ENCODE measurements around the gene ARHGAP15.
"Not testable (repeated sequence)": the region's sequence is repeated elsewhere in the genome, so short reads cannot be mapped to it uniquely, and the experiment has no call there.

Gene ARHGAP15

GRCh38 chr2:143529118-143529720 is 400.0 kb downstream of the ARHGAP15 start:
- Mint-ChIP-seq H3K27ac (no peak overlapping the region), H3K36me3 (ENCODE audit: low read depth) (no peaks in the 10 kb centered on the region), H3K4me3 (no peak overlapping the region), H3K27me3 (ENCODE audit: low read depth, poor library complexity) (no peaks in the 10 kb centered on the region), H3K4me1 (peaks cover 20% of the 10 kb centered on the region), H3K9me3 (no peaks in the 10 kb centered on the region)
- no peak for DNase-seq
- TF ChIP-seq, protein P1, sequence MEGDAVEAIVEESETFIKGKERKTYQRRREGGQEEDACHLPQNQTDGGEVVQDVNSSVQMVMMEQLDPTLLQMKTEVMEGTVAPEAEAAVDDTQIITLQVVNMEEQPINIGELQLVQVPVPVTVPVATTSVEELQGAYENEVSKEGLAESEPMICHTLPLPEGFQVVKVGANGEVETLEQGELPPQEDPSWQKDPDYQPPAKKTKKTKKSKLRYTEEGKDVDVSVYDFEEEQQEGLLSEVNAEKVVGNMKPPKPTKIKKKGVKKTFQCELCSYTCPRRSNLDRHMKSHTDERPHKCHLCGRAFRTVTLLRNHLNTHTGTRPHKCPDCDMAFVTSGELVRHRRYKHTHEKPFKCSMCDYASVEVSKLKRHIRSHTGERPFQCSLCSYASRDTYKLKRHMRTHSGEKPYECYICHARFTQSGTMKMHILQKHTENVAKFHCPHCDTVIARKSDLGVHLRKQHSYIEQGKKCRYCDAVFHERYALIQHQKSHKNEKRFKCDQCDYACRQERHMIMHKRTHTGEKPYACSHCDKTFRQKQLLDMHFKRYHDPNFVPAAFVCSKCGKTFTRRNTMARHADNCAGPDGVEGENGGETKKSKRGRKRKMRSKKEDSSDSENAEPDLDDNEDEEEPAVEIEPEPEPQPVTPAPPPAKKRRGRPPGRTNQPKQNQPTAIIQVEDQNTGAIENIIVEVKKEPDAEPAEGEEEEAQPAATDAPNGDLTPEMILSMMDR (IDR thresholded peaks at IDR 0.05), result no peak

- H3K27ac Mint-ChIP-seq, result no peak overlapping the region
- no peaks in the 10 kb centered on the region for H3K27me3 Mint-ChIP-seq (ENCODE audit: low read depth, poor library complexity)
- no peak for DNase-seq
- no peaks in the 10 kb centered on the region for H3K9me3 Mint-ChIP-seq
- H3K4me3 Mint-ChIP-seq, result no peak overlapping the region
- peaks cover 5% of the 10 kb centered on the region for H3K4me1 Mint-ChIP-seq
- no peaks in the 10 kb centered on the region for H3K36me3 Mint-ChIP-seq (ENCODE audit: low read depth)
- TF ChIP-seq, protein P1 (IDR thresholded peaks at IDR 0.05), result no peak
Measured at GRCh38 chr2:143530758-143531157, 401.5 kb downstream of the ARHGAP15 start.

GRCh38 chr2:143532061-143532460 is 402.8 kb downstream of the ARHGAP15 start:
- Mint-ChIP-seq H3K27ac (no peak overlapping the region), H3K4me3 (no peak overlapping the region), H3K27me3 (ENCODE audit: low read depth, poor library complexity) (peaks cover 4% of the 10 kb centered on the region), H3K36me3 (ENCODE audit: low read depth) (no peaks in the 10 kb centered on the region), H3K4me1 (no peaks in the 10 kb centered on the region), H3K9me3 (peaks cover 2% of the 10 kb centered on the region)
- DNase-seq, result no peak
- TF ChIP-seq, protein P1 (IDR thresholded peaks at IDR 0.05), result no peak

DNA sequence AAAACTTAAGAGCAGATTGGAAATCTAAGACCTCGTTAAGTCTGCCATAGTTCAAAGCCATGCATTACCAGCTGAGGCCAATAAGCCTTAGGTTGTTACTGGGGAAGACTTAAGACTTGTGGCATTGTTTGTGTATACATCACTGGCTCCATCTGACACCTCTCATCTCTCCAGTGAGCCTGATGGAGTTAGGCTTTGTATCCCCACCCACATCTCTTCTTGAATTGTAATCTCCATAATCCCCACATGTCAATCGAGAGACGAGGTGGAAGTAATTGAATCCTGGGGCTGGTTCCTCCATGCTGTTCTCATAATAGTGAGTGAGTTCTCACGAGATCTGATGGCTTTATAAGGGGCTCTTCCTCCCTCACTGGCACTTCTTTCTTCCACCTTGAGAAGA is 404.6 kb downstream of the ARHGAP15 start:
- H3K27me3 Mint-ChIP-seq (ENCODE audit: low read depth, poor library complexity), result peaks cover 4% of the 10 kb centered on the region
- TF ChIP-seq, protein P1 (IDR thresholded peaks at IDR 0.05), result no peak
- H3K36me3 Mint-ChIP-seq (ENCODE audit: low read depth), result no peaks in the 10 kb centered on the region
- DNase-seq, result no peak
- H3K27ac Mint-ChIP-seq, result peak overlapping the region; percentile 30
- no peaks in the 10 kb centered on the region for H3K4me1 Mint-ChIP-seq
- H3K9me3 Mint-ChIP-seq, result peaks cover 16% of the 10 kb centered on the region
- no peak overlapping the region for H3K4me3 Mint-ChIP-seq

DNA sequence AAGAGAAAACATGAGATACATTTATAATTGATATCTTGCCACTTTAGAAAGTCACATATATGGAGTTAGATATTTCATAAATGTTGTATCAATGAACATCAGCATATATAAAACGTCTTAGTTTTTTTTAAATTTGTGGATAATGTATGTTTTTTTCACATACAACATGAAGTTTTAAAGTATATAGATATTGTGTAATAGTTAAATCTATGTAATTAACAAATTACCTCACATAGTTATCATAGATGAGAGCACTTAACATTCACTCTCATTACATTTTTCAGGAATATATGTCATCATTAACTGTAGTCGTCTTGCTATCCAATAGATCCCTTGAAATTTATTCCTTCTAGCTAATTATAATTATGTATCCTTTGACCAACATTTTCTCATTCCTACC is 406.6 kb downstream of the ARHGAP15 start:
- H3K4me3 Mint-ChIP-seq, result no peak overlapping the region
- H3K4me1 Mint-ChIP-seq, result no peaks in the 10 kb centered on the region
- no peak overlapping the region for H3K27ac Mint-ChIP-seq
- H3K36me3 Mint-ChIP-seq (ENCODE audit: low read depth), result no peaks in the 10 kb centered on the region
- peaks cover 4% of the 10 kb centered on the region for H3K27me3 Mint-ChIP-seq (ENCODE audit: low read depth, poor library complexity)
- DNase-seq, result no peak
- H3K9me3 Mint-ChIP-seq, result peaks cover 31% of the 10 kb centered on the region
- TF ChIP-seq, protein P1 (IDR thresholded peaks at IDR 0.05), result no peak

GRCh38 chr2:143541899-143542298 is 412.7 kb downstream of the ARHGAP15 start:
- not testable (repeated sequence) for H3K27me3 Mint-ChIP-seq (ENCODE audit: low read depth, poor library complexity); H3K4me3 Mint-ChIP-seq; H3K36me3 Mint-ChIP-seq (ENCODE audit: low read depth); H3K27ac Mint-ChIP-seq; DNase-seq
- Mint-ChIP-seq H3K9me3 (peaks cover 51% of the 10 kb centered on the region), H3K4me1 (peaks cover 14% of the 10 kb centered on the region)
